GM19397 (cell line): ENCODE measurements around the gene EPAS1.

Experiments used
- ATAC-seq: cut with Tn5 transposase; IDR thresholded peaks from one replicate; pipeline ENCODE4 v1.9.1; 2021; ENCODE audit warnings: mild to moderate bottlenecking, moderate library complexity; ENCODE audit not compliant: unreplicated experiment

The EPAS1 gene

DNA sequence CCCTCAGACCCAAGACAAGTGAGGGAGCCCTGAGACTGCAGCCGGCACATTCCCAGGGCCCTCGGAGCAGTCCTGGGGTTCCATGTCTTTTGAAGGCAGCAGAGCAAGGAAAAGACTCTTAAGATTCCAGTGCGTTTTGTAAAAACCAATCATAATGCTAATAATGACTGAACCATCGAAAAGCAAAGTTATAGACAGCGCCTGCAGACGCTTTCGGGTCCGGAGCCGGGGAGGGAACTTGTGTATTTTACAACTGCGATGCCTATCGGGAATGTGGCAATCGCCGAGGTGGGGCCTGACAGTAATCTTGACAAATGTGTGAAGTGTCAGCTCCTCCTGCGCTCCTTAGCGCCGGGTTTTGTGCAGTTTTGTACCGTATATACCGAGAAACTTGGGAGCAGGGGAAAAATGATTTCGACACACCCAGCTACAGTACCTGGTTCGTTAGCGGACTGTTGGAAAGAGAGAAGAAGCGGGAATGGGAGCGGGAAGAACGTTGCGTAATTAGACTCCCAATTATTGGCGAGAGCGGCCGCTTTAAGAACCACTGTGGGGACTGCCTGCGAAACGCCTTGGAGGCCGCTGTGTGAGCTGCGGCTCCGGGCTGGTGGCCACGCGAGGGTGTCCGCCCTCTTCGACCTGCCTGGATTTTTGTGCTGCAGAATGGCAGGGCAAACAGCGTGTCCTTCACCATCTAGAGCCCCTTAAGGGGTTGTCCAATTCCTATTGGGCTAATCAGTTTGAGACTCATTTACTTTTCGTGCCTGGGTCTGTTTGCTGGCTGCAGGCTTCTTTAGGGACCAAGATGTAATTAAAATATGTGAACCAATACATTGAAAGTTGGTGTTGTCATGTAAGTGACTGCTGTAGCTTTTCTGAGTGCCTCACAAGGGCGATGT is 2.4 kb downstream of the EPAS1 start:
- no peak for ATAC-seq

- ATAC-seq = no peak
These were observed 3.2 kb downstream of the EPAS1 start for GRCh38 chr2:46300406-46300832.

DNA sequence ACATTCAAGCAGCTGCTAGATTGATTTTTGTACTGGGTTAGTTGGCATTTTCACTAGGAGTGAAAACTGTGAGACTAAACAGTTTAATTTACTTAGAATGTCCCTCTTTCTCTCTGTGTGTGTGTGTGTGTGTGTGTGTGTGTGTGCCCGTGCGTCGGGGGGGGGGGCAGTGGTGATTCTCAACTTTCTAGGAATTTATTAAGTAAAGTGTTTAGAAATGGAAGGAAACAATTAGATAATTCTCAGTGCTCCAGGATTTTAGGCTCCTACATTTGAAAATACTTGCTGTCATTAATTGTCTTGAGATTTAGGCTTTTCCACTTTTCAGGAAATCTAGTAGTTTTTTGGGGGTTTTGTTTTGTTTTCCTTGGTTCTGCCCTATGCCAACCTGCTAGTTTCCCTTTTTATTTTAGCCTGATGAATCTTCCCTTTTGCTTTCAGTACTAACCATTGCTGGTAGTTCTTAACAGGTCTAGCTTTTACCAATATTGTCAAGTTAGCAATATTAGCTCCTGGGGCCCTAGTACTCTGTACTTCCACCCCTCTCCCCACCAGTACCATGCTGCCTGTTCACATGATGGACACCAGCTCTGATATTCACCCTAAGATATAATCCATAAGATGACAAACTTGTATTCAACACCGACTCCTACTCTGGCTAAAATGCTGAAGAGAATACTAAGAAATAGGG is 4.9 kb downstream of the EPAS1 start:
- ATAC-seq = no peak

DNA sequence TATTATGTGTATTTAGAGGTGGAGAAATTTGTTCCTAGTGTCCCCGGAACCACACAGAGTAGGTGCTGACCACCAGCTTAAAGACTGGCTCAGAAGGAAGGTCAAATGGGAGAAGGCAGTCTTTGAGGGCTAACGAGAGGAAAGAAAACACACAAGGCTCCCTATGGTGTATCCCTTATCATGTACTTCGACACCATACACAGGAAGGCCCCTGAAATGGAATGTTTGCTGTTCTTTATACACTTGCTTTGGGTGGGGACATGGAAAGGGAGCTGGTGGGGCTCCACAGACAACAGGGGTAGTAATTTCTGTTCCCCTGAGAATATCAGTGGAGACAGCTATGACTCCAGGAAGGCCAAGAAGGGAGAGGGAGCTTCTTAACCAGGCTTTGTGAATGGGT is 6.0 kb downstream of the EPAS1 start:
- ATAC-seq = no peak

DNA sequence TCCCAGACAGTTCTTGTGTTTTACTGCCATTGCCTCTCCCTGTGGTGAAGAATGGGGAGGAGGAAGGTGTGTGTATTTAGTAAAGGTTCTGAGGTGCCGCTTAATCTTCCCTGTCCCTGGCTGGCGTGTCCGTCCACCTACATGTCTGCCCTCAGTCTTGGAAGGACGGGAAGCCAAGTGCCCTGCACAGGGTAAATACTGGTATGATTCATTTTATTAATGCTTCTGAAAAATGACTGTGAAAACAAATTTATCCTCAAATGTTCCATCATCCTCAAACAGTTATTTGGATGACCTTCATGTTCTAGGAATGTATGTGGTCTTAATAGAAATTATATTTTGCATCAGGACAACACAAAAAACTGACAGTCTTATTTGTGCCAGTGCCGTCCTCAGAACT is 6.6 kb downstream of the EPAS1 start:
- no peak for ATAC-seq

DNA sequence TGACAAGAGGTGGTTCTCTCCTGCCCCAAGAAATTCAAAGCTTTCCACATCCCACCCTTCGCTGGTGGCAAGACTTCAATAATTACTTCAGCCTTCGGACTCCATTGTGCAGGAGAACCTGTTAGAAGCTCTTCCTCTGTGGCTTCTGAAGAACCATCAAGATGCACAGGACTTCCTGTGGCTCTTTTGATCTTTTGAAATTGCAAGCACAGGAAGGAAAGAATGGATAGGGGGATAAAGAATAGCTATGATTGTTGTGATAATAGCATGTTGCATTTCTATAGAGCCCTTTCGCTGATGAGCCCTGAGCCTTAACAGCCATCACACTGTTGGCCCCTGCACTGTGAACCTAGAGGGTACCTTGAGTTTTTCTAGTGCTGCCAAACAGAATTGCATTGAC is 7.4 kb downstream of the EPAS1 start:
- no peak for ATAC-seq

DNA sequence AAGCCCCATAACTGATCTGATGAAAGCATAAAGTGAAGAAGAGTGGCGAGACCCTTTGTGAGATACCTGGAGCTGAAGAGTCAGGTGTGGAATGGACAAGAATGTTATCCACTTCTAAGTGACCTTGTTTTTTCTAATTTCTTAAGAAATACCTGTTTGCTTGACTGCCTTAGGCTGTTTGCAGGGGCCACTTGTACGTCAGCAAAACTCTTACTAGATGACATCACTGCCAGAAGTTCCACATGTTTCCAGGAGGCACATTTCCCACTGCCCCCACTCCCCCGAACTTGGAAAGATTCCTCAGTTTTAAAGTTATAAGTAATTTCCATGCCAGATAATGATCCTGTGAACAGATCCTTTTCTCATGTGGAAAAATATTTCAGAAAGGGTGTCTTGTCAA is 8.0 kb downstream of the EPAS1 start:
- no peak for ATAC-seq

DNA sequence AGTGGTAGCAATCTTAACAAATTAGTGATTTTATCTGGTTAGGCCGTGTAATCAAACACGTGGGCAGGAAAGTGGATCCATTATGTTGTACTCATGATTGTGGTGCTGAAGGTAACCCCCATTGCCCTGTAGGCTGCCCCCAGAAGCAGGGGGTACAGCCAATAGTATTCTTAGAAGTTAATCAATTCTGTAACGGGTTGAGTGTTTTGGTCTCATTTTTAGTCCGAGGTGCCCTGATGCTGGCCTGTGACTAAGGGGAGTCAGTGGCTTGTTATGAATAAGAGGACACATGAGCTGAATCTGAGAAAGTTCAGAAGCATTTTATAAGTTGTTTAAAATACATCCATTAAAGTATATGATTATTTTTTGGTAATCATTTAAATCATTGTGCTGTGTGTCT is 8.6 kb downstream of the EPAS1 start:
- no peak for ATAC-seq

DNA sequence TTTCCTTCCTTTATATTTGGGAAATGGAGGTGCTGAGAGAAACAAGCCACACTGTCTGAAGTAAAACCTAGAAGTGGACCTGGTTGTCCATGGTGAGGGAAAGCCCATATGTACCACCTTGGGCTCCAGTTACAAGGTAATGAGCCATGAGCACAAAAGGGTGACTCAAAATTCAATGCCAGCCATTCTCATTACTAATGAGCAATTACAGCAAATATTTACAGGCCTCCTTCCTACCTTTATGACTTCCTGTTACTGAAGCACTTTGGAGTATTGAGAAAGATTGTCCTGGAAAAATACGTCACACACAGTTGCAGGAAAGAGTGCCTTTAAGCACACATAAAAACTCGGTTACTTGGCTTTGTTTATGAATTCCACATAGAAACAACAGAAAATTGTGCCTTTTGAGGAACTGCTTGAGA is 9.1 kb downstream of the EPAS1 start:
- no peak for ATAC-seq

DNA sequence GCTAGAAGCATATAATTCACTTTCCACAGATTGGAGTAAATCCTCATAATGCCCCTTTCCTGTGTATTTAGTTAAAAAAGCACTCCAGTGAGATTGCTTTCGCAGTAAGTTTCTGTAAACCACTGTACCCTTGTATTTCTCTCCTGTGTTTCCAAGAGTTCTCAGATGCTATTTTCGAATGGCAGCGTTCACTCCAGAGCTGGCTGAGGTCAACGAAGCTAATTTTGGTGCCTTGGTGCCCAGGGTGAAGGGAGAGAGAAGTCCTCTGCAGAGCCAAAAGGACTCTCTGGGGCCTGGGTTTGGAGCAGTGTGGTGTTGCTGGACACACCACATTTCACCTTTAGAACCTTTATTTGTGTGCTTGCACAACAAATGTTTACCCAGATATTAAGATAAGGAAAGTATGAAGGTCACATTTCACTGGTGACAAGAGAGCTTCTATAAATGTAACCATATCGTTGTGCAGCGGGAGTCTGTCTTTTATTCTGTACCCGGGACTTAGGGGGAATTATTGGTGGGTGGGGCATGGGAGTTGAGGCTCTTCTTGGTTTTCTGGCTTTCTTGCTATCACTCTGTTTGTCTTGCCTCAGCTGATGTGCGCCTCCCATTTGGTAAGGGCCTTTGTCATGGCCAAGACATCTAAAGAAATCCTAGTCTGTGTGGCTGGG is 9.9 kb downstream of the EPAS1 start:
- ATAC-seq = no peak

- no peak for ATAC-seq
These were observed 10.9 kb downstream of the EPAS1 start for GRCh38 chr2:46308081-46308480.

DNA sequence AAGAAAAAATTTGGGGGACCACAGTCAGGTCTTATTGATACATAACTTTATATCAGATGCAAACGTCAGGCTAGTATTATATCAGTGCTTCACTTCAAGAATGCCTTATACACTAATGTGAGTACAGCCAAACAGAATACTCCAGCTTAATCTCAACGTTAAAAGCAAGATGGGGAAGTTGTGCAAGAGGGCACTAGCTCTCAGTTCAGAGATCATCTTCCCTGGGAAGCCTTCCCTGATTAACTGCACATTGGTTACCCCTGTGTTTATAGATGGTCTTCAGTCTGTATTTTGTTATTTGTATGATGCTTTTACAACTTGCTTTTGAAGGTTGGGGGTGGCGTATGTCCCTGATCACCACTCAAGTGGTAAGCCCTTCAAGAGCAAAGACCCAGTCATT is 11.4 kb downstream of the EPAS1 start:
- no peak for ATAC-seq

DNA sequence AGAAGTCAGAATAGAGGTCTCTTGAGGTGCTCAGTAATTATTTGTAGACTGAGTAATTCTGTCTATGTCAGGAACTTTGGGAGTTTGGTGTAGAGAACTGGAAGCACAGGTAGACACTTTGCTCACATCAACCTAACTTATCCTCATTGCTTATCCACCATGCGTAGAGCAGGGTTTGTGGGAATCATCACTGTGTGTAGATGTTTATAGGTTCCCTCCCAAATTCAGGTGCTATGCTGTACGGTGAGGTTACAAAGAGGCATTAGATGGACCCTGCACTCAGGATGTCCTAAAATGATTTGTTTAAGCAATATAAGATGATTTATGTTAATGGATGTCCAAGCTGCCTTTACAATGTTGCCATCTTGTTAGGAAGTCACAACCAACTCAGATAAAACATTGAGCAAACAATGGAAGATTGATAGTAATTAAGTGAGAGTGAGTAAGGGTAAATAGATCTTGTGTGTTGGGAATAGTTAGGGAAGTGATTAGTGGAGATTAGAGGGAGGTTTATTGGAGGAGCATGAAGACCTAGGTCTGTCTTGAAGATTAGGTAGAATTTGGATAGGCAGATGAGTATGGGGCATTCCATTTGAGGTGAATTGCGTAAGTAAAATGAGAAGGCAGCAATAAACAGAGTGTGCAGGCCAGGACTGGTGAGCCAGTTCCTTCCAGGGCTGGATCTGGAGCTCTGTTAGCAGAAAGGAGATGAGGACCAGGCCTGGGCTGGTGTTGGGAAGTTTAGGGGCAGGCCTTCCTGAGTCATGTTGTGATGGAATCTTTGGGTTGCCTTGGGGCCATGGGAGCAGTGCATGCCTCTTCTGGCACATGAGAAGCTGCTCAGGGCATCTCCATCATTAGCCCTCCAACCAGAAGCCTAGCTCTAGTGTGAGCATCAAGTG is 12.1 kb downstream of the EPAS1 start:
- no peak for ATAC-seq

DNA sequence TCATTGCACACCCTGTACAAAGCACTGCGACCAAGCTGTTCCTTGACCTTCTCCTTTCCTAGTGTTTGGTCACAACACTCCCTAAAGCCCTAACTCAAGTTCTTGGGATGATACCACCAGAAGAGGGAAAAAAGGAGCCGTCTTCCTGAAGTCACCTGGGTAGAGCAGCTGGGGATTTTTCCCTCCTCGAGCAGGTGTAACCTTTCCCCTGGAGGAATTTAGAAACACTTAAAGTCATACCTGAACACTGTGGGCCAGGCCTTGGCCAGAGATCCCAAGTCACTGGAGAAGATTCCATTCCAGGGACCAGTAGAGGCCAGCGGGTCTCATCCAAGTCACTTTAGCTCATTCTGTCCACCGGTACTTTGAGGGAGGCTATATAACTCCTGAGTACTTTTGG is 13.2 kb downstream of the EPAS1 start:
- no peak for ATAC-seq

DNA sequence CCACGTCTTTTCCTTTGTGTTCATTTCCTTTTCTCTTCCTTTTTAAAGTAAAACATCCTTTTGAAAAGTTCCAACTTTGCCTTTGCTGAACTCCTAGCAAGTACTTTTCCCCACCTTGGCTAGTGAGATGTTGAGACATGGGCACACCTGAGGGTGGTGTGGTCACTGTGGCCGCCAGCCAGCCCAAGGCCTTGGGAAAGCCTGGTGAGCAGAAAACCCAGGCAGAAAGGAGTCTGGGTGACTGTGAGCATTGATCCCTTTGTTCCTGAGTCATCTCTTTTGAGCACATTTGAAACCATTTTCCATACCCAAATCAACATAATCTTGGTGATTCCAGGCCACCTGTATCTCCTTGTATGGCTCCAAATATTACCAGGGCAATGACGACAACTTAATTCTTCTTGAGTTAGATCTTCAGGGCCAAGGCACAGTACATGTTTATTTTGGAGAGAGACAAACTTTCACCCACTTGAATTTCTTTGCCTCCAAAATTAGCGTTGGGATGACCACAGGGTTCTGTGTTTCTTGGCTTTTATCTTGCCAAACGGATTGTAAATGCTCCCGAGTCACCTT is 14.5 kb downstream of the EPAS1 start:
- ATAC-seq = no peak

DNA sequence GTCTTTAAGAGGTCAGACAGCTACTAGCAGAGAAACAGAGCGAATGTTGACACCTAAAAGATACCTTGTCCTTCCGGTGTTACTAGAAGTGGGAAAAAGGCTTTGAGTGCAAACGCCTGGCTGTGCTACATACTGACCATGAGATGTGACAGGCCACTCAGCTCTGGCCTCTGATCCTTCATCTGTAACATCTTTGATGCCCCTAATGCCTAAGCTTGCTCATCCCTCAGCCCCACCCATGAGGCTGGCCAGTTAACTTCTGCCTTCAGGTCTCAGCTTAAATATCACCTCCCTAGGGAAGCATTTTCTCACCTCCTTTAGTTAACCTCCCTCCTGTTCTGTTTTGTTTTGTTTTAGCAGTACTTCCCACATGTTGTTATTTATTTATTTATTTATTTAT is 15.9 kb downstream of the EPAS1 start:
- no peak for ATAC-seq

DNA sequence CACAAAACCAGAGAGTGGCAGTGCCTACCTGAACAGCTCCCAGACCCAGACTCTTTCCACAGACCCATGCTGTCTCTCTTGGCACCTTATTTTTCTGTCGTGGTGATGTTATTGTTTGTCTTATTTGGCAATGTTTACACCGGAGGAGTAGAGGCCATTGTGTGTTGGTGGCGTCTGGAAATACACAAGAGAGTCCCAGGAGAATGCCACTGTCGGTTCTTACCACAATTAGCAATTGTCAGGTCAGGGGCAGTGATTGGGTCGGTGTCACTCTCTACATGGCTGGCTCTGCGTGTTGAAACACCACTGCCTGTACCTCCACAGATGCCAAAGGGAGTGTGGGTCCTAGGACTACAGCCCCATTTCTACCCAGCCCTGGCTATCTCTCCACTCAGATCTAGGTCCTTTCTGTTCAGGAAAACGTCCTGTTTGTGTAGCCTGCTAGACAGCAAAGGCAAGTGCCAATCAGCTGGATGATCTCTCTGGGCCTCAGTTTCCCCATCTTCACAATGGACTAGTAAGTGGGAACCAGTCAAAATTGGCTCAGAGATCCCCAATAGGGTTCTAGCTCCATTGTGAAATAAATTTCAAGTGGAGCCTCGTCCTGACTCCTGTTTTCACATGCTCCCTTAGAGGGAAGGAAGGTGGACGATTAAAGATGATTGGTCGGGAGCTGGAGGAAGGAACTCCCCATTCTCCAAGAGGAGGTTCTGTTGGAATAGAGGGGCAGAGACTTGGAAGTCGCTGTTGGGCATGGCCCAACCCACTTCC is 17.0 kb downstream of the EPAS1 start:
- no peak for ATAC-seq

DNA sequence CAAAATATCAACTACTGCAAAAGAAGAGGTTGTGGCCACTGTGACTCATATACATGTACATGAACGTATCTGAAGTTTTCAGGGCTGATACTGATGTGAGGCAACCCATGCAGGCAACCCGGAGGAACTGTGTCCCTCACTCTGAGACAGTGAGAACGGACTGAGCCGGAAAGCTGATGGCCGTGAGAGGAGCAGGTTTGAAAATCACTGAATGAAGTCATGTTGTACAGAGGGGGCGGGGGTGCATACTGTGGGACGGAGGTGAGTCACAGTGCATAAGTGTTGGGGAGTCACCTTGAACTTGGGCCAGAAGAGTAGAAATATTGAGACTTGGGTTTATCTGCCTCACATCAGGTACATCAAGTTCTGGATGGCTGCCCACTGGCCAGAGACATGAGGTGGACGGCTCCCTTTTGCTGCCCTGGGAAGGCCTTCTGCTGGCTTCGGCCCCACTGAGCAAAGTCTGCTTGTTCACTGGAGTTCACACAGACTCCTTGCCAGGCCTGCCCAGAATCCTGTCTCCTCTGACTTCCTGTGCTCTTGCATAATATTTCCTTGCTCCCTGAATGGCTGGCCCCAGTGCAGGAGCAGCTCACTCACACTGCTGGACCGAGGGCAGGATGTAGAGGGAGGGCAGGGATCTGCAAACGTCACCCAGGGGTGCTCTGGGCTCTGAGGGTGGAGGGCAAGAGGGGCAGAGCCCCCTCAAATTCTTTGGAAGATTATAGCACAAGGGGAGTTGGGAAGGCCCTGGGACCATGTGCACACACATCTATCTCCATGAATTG is 18.1 kb downstream of the EPAS1 start:
- ATAC-seq = no peak

DNA sequence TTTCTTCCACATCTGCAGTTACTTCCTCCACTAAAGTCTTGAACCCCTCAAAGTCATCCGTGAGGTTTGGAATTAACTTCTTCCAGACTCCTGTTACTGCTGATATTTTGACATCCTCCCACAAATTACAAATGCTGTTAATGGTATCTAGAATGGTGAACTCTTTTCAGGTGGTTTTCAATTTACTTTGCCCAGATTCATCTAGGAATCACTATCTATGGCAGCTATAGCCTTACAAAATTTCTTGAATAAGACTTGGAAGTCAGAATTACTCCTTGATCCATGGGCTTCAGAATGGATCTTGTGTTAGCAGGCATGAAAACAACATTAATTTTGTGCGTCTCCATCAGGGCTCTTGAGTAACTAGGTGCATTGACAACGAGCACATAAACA is 19.9 kb downstream of the EPAS1 start:
- ATAC-seq = no peak
